Renal cortex interstitium (tissue), 11 donors: ENCODE measurements around the gene USP49. TPM values are rescaled to one million over a fixed set of nuclear protein-coding genes. Genes with fewer than 3 reads are reported as not detected.
"Not testable (repeated sequence)": the region's sequence is repeated elsewhere in the genome, so short reads cannot be mapped to it uniquely, and the experiment has no call there.

Source experiments
- DNase-seq, 11 donors: peaks; one replicate each; pipeline ENCODE4 v3.0.0-alpha.2; 2013; ENCODE audit warnings: low read depth in 9 of 11, low spot score in 4 of 11; ENCODE audit errors: extremely low read depth in 1 of 11
- polyA plus RNA-seq, 3 donors: library from polyadenylated mRNA; unstranded; fragments of 120-200 nt; gene quantifications; one replicate each; pipeline ENCODE4 v1.2.1, GENCODE V29; 2013; ENCODE audit not compliant: insufficient read length in 3 of 3

The USP49 gene
- polyA plus RNA-seq, 3 donors, result 13.1 to 14.5 (median 13.2) TPM

DNA sequence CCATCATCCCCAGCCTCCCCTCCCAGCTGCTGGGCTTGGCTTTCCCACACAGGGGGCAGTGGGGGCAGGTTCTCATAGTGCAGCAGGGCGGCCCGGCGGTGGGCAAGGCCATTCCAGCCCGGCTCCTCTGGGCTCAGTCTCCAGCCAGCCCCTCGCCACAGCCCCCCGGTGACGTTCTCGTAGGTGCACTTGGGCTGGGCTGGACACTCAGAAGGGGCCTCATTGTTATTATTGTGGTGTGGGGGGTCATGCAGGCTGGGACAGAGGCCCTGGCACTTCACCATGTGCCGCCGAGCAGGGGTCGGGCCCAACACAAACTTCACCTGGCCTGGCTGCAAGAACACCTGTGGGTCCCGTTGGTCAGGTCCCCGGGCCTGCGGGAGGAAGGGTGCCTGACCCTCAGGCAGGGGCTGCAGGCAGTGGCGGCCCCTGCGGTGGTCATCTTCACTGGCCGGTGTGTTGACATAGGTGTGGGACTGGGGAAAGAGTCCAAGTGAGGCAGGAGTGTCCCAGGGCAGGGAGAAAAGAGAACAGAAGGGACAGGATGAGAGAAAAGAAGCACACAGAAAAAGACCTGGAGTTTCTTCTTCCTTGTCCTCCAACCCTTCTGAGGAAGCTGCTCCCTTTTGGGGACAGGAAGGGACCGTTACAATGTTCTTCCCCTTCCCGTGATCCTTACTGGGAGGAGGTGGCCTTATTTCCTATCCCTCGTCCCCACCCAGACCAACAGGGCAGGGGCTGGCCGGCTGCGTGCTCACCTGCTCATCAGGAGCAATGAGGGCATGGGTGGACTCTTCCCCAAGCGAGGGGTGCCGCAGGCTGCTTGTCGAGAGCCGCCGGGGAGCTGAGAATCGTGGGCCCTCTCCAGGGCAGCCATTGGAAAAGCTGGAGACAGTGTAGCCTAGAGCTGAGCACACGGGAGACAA lies 123.9 kb downstream of the USP49 start:
- DNase-seq, result no peak

- DNase-seq, result no peak
Measured at GRCh38 chr6:41770381-41771057, 124.7 kb downstream of the USP49 start.

- no peak for DNase-seq
Measured at GRCh38 chr6:41769376-41769775, 125.8 kb downstream of the USP49 start.

DNA sequence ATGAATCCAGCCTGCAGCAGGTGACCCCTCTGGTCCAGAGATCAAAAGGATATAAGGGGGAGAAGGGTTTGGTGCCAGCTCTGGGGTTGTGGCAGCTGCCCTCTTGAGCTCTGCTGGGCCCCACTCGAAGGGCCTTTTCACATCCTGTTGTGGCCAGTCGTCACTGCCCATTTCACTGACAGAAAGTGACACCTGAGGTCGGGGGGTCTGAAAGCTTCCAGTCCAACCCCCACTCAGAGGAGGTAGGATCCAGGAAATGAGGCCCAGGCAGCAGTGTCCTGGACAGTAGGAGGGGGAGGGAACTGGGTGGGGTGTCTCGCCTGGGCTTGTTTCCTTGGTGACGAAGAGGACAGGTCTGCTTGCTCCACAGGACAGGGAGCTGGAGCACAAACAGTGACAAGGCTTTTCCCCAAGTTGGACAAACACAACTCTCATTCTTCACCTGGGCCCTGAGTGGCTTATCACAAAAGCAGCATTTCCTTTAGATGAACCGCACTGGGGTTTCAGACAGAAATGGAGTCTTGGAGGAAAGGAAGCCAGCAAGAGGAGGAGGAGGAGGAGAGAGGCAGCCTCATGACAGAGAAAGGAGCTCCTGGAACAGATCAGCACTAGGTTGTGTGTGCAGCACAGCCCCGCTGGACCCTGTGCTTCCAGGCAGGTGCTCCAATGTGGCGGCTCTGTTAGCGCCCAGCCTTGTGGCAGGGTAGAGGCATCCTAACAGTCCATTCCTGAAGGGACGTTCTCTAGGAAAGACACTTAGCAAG lies 126.4 kb downstream of the USP49 start:
- DNase-seq, result no peak

- DNase-seq, result no peak
Measured at GRCh38 chr6:41767112-41767833, 127.9 kb downstream of the USP49 start.

DNA sequence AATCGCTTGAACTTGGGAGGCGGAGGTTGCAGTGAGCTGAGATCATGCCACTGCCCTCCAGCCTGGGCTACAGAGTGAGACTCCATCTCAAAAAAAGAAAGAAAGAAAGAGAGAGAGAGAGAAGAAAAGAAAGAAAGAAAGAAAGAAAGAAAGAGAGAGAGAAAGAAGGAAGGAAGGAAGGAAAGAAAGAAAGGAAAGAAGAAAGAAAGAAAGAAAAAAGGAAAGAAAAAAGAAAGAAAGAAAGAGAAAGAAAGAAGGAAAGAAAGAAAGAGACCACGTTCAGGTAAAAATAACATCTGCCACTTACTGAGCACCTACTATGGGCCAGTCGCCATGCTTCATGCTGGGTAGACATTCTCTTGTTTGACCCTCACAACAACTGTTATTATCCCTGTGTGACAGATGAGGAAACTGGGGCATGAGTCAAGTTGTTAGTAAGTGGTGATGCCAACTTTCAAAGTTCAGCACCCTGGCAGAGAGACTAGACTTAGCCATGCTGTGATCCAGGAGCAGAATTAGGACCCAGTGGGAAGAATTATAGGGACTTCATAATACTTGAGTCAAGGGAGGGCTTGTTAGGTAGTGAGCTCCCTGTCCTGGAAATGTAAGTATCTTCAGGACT lies 129.0 kb downstream of the USP49 start:
- not testable (repeated sequence) for DNase-seq

DNA sequence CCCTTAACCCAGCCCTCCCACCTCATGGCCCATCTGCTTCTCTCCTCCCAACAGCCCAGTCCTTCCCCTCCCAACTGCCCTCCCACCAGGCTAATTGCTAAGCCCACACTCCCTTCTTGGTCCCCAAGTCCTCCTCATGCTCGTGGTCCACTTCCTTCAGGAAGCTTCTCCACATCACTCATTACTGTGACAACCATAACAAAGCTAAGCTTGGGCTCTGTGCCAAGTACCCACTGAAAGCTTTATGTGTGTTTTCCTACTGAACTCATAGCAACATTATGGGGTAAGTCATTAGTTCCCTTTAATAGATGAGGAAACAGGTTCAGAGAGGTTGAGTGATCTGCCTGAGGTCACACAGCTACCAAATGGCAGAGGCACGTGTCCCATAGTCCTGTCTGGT lies 131.7 kb downstream of the USP49 start:
- no peak for DNase-seq

- DNase-seq, result no peak
Measured at GRCh38 chr6:41759905-41760579, 135.1 kb downstream of the USP49 start.

DNA sequence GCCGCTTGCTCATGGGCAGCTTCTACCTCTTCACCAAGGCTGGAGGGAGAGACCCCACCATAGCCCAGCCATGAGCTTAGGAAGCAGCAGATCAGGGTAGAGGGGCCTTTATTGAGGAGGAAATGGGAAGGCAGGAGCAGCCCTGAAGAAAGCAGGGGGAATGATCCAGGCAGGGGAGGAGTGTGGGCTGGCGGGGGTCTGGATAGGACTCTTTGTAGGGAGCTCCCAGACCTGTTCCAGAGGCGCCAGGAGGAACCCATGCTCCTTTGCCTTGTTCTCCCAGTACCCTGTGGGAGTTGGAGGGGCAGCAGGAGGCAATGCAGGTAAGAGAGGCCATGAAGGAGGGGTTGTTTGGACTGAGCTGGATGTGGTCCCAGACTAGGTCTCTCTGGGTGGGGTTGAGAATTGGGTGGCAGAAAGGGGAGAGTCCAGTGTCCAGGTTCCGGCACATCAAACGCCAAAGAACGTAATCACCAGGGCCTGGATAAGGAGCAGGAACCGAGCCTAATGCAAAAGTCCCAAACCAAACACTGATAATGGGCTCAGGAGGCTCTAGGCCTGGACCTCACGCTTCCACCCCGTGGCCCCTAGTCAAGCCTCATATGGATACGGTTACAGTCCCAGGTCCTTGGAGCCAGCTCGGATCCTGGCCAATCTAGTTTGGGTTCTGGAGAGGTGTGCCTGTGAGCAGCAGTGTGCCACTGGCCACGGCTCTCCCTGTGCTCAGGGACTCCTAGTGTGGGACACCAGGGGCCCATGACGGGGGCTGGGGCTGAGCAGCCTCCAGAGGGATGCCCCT lies 135.9 kb downstream of the USP49 start:
- DNase-seq, result no peak

- DNase-seq, result no peak
Measured at GRCh38 chr6:41758641-41759035, 136.5 kb downstream of the USP49 start.

- no peak for DNase-seq
Measured at GRCh38 chr6:41757931-41758640, 137.1 kb downstream of the USP49 start.

GRCh38 chr6:41757271-41757670 lies 137.9 kb downstream of the USP49 start:
- no peak for DNase-seq

DNA sequence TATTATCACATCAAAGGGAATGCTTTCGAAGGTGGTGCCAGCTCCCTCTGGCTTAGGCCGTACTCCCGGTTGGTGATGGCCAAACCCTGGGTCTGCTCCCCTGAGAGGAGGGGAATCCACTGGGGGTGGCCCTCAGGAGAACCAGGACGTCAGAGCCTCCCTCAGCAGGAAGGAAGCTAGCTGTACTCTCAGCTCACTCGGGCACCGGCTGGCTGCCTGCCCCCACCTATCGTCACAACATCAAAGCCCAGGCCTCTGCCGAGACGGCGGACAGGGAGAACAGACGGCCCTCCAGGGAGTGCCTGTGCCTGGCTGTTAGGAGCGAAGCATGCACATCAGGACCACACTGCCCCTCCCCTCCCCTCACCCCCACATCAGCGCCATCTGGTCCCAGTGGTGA lies 138.8 kb downstream of the USP49 start:
- no peak for DNase-seq

- DNase-seq, result no peak
Measured at GRCh38 chr6:41755895-41756294, 139.3 kb downstream of the USP49 start.

DNA sequence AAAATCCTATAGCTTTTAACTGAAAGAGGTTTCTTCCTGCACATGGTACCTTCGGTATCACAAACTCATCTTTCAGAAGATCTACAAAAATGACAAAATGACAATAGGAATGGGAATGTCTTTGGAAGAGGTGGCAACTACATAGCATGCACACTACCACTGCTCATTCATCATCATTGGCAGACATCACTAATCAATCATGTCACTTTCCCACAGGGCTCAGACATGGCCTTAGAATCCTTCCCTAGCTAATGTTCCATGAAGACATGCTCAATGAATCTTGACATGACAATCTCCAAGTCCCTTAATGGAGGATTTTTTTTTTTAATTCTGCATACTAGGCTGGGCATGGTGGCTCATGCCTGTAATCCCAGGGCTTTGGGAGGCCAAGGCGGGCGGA lies 144.8 kb downstream of the USP49 start:
- no peak for DNase-seq

DNA sequence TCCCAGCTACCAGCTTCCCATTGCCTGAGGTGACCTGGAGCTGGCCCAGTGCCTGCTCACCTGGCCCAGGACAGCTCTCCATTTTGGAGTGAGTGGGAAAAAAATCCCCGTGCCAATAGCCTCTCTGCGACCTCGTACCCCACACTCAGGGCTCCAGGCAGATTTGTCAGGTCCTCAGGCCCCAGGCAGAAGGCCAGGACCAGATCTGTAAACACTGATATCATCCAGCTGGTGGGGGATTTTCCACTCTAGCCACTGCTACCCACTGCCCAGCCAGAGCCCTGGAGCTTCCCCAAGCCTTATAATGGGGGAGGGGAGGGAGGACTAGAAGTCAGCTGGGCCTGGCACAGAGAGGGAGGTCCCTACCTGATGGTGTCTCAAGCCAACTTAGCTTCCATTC lies 146.6 kb downstream of the USP49 start:
- no peak for DNase-seq

GRCh38 chr6:41748102-41748477 lies 147.1 kb downstream of the USP49 start:
- DNase-seq, result no peak
